ENCODE measurements around the gene GOLGA6L25.
"Not testable (repeated sequence)": the region's sequence is repeated elsewhere in the genome, so short reads cannot be mapped to it uniquely, and the experiment has no call there.

Gene GOLGA6L25

GRCh38 chr15:28593424-28594129, 40.2 kb downstream of the GOLGA6L25 start:
- H3K9me3 ChIP-seq (ENCODE audit: control insufficient read depth in 5 of 5, low read length in 5 of 5); H3K4me3 ChIP-seq (ENCODE audit: low read depth in 1 of 5, low read length in 5 of 5); H3K9ac ChIP-seq (ENCODE audit: low read length in 5 of 5); H3K27ac ChIP-seq (ENCODE audit: low read depth, low read length); H3K4me1 ChIP-seq (ENCODE audit: control insufficient read depth in 5 of 5, insufficient read depth in 5 of 5, low read length in 5 of 5); H3K36me3 ChIP-seq (ENCODE audit: control insufficient read depth in 5 of 5, insufficient read depth in 5 of 5, low read length in 5 of 5); H3K27me3 ChIP-seq (ENCODE audit: control insufficient read depth in 5 of 5, insufficient read depth in 4 of 5, low read length in 5 of 5): not testable (repeated sequence)

DNA sequence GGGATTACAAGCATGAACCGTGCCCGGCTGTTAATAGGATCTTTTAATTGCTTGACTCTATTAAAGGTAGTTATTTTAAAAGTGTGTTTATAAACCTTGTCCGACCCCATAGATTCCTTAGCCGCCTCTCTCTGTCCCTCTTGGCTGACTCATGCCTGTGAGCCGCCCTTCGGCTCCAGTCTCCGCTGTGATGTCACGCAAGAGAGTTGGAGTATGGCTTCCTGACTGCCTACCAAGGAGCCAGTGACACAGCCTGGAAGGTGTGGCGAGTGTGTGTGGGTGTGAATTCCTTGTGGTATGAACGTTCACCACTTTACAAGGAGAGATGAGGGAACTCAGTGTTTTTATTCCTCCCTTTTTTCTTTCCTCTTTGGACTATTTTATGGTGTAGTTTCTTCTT, 44.1 kb downstream of the GOLGA6L25 start:
- not testable (repeated sequence) for H3K9ac ChIP-seq (ENCODE audit: low read length in 5 of 5); H3K4me1 ChIP-seq (ENCODE audit: control insufficient read depth in 5 of 5, insufficient read depth in 5 of 5, low read length in 5 of 5); H3K36me3 ChIP-seq (ENCODE audit: control insufficient read depth in 5 of 5, insufficient read depth in 5 of 5, low read length in 5 of 5)

DNA sequence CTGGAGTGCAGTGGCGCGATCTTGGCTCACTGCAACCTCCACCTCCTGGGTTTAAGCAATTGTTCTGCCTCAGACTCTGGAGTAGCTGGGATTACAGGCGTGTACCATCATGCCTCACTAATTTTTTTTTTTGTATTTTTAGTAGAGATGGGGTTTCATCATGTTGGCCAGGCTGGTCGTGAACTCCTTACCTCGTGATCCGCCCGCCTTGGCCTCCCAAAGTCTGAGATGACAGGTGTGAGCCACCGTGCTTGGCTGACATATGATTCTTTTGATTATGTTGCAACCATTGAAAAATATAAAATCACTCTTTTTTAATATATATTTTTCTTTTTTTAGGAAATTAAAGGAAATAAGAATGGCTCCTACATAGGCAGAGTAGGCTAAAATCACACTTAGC, 44.8 kb downstream of the GOLGA6L25 start:
- not testable (repeated sequence) for H3K4me3 ChIP-seq (ENCODE audit: low read depth in 1 of 5, low read length in 5 of 5); H3K4me1 ChIP-seq (ENCODE audit: control insufficient read depth in 5 of 5, insufficient read depth in 5 of 5, low read length in 5 of 5); H3K9me3 ChIP-seq (ENCODE audit: control insufficient read depth in 5 of 5, low read length in 5 of 5); H3K27ac ChIP-seq (ENCODE audit: low read depth, low read length); H3K27me3 ChIP-seq (ENCODE audit: control insufficient read depth in 5 of 5, insufficient read depth in 4 of 5, low read length in 5 of 5); H3K36me3 ChIP-seq (ENCODE audit: control insufficient read depth in 5 of 5, insufficient read depth in 5 of 5, low read length in 5 of 5); H3K9ac ChIP-seq (ENCODE audit: low read length in 5 of 5)

More for the DNA sequence above, 44.1 kb downstream of the GOLGA6L25 start:
- not testable (repeated sequence) for H3K27me3 ChIP-seq (ENCODE audit: control insufficient read depth in 5 of 5, insufficient read depth in 4 of 5, low read length in 5 of 5); H3K9me3 ChIP-seq (ENCODE audit: control insufficient read depth in 5 of 5, low read length in 5 of 5); H3K27ac ChIP-seq (ENCODE audit: low read depth, low read length); H3K4me3 ChIP-seq (ENCODE audit: low read depth in 1 of 5, low read length in 5 of 5)

GRCh38 chr15:28602152-28602551, 48.8 kb downstream of the GOLGA6L25 start:
- H3K27me3 ChIP-seq (ENCODE audit: control insufficient read depth in 5 of 5, insufficient read depth in 4 of 5, low read length in 5 of 5); H3K4me3 ChIP-seq (ENCODE audit: low read depth in 1 of 5, low read length in 5 of 5); H3K9ac ChIP-seq (ENCODE audit: low read length in 5 of 5); H3K4me1 ChIP-seq (ENCODE audit: control insufficient read depth in 5 of 5, insufficient read depth in 5 of 5, low read length in 5 of 5); H3K9me3 ChIP-seq (ENCODE audit: control insufficient read depth in 5 of 5, low read length in 5 of 5); H3K36me3 ChIP-seq (ENCODE audit: control insufficient read depth in 5 of 5, insufficient read depth in 5 of 5, low read length in 5 of 5); H3K27ac ChIP-seq (ENCODE audit: low read depth, low read length): not testable (repeated sequence)

All from subcutaneous abdominal adipose tissue (tissue), 5 donors.